HL-60 (cell line): ENCODE measurements around the gene JARID2.

Experiments used
- CTCF ChIP-seq: IDR thresholded peaks from one replicate; pipeline ENCODE4 v1.5.1; 2011; ENCODE audit warnings: low read length, control low read depth, inconsistent platforms; ENCODE audit not compliant: insufficient read depth
- POLR2AphosphoS5 ChIP-seq: IDR thresholded peaks from 2 replicates; pipeline ENCODE4 v1.6.1; 2012; ENCODE audit warnings: low read depth
- REST ChIP-seq: IDR thresholded peaks from 2 replicates; pipeline ENCODE4 v1.6.1; 2012; ENCODE audit warnings: low read depth; ENCODE audit not compliant: insufficient replicate concordance

DNA sequence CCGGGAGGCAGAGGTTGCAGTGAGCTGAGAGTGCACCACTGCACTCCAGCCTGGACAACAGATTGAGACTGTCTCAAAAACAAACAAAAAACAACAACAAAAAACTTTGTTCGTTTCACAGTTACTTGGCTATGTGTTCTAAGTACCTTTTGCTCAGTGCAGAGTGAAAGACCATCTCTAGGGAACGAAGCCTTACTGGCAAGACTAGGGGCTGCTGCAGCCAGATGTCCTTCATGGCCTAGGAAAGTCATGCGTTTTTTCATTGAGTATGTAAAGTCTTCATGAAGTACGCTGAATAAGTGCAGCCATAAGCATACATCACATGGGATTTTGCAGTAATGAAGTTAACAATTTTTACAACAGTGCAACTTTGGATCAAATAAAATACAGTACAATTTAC, 111.1 kb downstream of the JARID2 start:
- TF ChIP-seq CTCF: no peak
- no peak for TF ChIP-seq POLR2AphosphoS5
- no peak for TF ChIP-seq REST
